GM18951 (cell line): ENCODE data around the gene SOD3.

ENCODE experiments used
- POLR2A ChIP-seq: IDR thresholded peaks from 4 replicates; pipeline ENCODE4 v1.6.1; 2011; ENCODE audit warnings: mild to moderate bottlenecking; ENCODE audit not compliant: insufficient read length, insufficient read depth; ENCODE audit errors: extremely low read depth
- in situ Hi-C: fragments of 300-500 bp; cut with MboI; formaldehyde crosslinking; loops from one replicate; pipeline ENCODE4 v1.12.0; 2022; ENCODE audit warnings: low sequenced_read_pairs, mixed read lengths, inconsistent platforms; ENCODE audit not compliant: unreplicated experiment

The SOD3 gene, protein sequence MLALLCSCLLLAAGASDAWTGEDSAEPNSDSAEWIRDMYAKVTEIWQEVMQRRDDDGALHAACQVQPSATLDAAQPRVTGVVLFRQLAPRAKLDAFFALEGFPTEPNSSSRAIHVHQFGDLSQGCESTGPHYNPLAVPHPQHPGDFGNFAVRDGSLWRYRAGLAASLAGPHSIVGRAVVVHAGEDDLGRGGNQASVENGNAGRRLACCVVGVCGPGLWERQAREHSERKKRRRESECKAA

GRCh38 chr4:24794916-24795665, at the start of gene SOD3:
SOD3 (plus strand) TSS chr4:24795573; CDS start chr4:24799522, 3,949 bp downstream.
- in situ Hi-C loops: no loop called here
- TF ChIP-seq POLR2A: no peak

DNA sequence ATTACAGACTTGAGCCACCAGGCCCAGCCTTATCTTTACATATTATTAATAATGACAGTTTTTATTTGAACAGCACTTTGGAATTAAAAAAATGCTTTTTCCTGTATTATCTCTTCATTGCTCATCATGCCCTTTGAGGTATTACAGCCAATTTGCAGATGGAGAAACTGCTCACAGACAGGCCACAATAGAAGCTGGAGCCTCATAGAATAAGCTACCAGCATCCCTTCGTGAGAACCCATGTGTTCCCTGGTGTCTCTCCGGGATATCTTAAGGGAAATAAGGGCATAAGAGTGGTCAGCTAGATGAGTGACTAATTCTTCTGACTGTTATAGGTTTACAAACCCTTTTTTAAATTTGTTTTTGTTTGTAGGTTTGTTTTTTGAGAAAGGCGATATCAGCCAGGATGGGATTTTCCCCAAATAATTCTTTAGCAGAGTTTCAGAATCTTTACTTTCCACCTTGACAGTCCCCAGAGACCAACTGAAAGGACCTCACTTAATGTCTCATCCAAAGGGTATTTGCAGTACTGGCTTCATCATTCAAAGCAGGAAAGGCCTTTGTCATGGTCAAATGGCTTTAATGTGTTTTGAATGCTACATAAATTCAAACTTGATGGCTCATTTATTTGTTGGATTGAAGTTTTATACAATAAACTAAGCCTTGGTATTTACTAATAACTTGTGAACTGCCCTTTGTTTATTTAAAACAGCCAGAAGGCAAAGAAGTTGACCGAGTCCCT, 48.0 kb upstream of the SOD3 start:
- TF ChIP-seq POLR2A: no peak
- in situ Hi-C loops: no loop called here

- in situ Hi-C loops: no loop called here
- TF ChIP-seq POLR2A: no peak
These were observed 47.4 kb upstream of the SOD3 start for GRCh38 chr4:24748023-24748422.

DNA sequence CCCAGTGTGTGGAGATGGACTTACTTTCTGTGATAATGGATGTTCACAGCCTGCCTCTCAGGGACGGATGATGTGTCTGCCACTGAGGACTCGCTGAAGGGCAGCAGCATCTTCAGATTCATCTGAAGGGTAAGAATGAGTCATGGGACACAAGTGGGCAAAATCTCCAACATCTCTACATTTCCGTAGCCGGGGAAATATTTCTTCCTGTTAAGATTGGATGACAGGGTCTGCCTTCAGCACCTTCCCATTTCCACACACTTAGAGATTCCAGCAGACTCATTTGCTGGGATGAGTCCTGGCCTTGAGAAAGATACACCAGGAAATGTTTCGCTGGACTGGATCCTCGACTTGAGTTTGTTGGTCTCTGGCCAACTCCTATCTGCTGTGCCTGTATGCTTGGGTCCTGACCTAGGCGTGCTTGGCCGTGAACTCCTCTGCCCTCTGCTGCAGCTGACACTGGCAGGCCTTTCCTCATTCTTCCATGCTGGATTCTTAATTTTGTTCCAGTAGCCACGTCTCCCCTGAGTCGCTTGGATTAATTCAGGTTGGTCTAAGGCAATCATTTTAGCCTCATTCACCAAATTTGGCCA, 46.5 kb upstream of the SOD3 start:
- TF ChIP-seq POLR2A: no peak
- in situ Hi-C loops: no loop called here

- no peak for TF ChIP-seq POLR2A
- in situ Hi-C loops: no loop called here
These were observed 45.3 kb upstream of the SOD3 start for GRCh38 chr4:24750106-24750505.

GRCh38 chr4:24751926-24752539, 43.3 kb upstream of the SOD3 start:
- TF ChIP-seq POLR2A: no peak
- in situ Hi-C loops: no loop called here

DNA sequence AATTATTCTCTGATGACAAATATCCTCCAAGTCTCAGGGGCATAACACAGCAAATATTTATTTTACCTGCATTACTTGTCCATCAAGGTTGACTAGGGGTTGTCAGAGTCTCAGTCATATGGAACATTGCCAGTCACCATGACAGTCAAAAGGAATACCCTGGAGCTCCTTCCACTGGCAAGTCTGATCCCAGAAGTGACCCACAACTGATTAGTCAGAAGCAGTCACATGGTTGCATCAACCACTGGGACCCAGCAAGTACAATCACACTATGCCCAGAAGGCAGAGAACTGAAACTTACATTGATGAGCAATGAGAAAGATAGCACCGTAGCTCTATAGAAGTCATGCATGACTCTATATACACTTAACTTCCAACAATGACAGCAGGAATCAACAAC, 41.9 kb upstream of the SOD3 start:
- in situ Hi-C loops: no loop called here

GRCh38 chr4:24754571-24754970, 40.8 kb upstream of the SOD3 start:
- no peak for TF ChIP-seq POLR2A
- in situ Hi-C loops: no loop called here

More for the DNA sequence above, 41.9 kb upstream of the SOD3 start:
- no peak for TF ChIP-seq POLR2A

DNA sequence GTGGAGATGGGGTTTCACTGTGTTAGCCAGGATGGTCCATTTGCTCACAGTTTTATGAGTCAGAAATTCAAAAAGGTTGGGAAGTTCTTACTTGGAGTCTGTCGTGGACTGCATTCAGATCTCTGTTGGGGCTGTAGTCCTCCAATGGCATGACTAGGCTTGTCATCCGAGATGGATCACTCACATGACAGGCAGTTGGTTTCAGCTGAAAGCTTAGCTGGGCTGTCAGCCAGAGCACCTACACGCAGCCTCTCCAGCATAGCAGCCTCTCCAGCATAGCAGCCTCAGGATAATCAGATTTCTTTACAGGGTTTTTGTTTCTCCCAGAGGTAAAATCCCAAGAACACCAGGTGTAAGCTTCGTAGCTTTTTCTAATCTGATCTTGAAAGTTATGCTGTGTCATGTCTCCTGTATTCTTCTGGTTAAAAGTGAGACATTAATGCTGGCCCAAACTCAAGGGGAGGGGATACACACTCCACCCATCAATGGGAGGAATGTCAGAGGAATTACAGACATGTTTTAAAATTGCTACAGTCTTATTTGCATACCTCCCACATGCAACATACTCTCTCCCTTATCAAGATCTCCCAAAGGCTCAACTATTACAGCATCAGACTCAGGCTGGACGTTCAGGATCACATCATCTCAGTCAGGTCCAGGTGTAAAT, 31.6 kb upstream of the SOD3 start:
- no peak for TF ChIP-seq POLR2A
- in situ Hi-C loops: no loop called here

DNA sequence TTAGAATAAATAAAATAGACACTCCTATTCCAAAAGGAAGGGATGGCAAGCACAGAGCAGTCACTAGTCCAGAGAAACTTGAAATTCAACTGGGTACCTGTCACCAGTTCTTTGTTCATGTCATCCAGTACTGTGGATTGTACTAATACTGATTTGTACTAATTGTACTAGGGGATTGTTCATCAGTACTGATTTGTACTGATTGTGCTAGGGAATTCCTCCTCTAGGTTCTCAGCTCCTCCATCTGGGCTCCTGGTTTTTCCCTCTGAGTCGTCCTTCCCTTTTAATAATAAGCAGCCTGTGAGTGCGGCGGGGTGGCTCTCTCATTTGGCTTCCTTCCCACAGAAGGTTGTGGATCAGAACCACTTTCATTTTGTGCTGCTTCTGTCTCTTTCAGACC, 31.0 kb upstream of the SOD3 start:
- in situ Hi-C loops: no loop called here
- no peak for TF ChIP-seq POLR2A

DNA sequence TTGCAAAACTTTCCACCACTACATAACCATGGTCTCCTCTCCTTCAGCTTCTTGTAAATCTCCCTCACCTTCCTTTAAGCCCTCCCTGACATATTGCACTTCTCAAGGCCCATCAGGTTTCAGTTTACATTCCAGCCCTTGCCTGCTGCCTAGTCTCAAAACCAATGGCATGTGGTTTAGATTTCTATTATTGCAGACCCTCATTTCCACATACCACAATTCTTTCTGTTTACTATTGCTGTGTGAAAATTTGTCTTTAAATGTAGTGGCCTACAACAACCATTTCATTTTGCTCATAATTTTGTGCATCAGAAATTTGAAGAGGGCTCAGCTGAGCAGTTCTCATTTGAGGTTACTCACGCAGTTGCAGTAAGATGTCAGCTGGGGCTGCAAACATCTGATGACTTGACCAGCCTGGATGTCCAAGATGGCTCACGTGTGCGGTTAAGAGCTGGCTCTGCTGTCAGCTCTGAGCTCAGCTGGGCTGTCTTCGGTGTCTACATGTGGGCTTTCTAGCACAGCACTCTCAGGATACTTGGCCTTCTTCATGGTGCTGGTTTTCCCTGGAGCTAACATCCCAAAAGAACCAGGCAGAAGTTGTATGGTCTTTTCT, 29.9 kb upstream of the SOD3 start:
- TF ChIP-seq POLR2A: no peak
- in situ Hi-C loops: no loop called here

DNA sequence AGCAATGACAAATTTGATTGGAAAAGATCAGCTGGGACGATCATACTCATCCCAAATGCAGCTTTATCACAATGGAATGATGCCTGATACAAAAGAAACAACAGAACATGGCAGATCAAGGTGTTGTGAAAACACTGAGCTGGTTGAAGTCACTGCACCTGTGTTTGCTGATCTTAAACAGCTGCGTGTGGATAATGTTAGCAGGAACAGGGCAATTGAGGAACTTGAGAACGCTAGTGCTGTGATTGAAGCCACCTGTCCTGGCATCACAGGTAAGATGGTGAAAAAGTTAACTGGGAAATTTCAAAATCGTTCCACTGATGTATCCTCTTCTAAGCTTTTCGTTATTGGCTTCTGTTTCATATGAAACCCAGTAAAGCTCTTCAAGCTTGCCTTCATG, 27.4 kb upstream of the SOD3 start:
- in situ Hi-C loops: no loop called here

More for the DNA sequence above, 27.4 kb upstream of the SOD3 start:
- no peak for TF ChIP-seq POLR2A
